OCI-LY1 (cell line): ENCODE data around the gene MPHOSPH6.

Experiments used
- H2AFZ ChIP-seq: fragments of 200-600 bp; sonication (generic), shearing (Covaris generic); 2 replicates; pipeline ENCODE4 v1.6.0; 2014; ENCODE audit warnings: antibody characterized with exemption, mild to moderate bottlenecking, low read length
- H3F3A ChIP-seq: fragments of 200-600 bp; sonication (generic), shearing (Covaris generic); 2 replicates; pipeline ENCODE4 v1.6.0; 2014; ENCODE audit warnings: mild to moderate bottlenecking, antibody characterized with exemption, low read length, moderate library complexity; ENCODE audit not compliant: insufficient read depth
- H3K27ac ChIP-seq: fragments of 200-600 bp; sonication (generic); 2 replicates; pipeline ENCODE4 v1.5.1; 2014; ENCODE audit warnings: low read length, mixed run types, mild to moderate bottlenecking, low read depth; ENCODE audit not compliant: poor library complexity, severe bottlenecking
- H3K27me3 ChIP-seq: fragments of 200-600 bp; sonication (generic); 2 replicates; pipeline ENCODE4 v1.6.0; 2014; ENCODE audit warnings: antibody characterized with exemption, mild to moderate bottlenecking, low read length, moderate library complexity; ENCODE audit not compliant: insufficient read depth
- H3K36me3 ChIP-seq: fragments of 200-600 bp; sonication (generic); 2 replicates; pipeline ENCODE4 v1.6.1; 2014; ENCODE audit warnings: mild to moderate bottlenecking, antibody characterized with exemption, low read length, moderate library complexity, mixed read lengths; ENCODE audit not compliant: insufficient read depth
- H3K4me1 ChIP-seq: fragments of 200-600 bp; sonication (generic); 2 replicates; pipeline ENCODE4 v1.5.1; 2014; ENCODE audit warnings: mild to moderate bottlenecking, low read length, moderate library complexity; ENCODE audit not compliant: insufficient read depth, severe bottlenecking
- H3K4me2 ChIP-seq: fragments of 200-600 bp; sonication (generic), shearing (Covaris generic); 2 replicates; pipeline ENCODE4 v1.6.1; 2014; ENCODE audit warnings: low read length
- H3K4me3 ChIP-seq: fragments of 200-600 bp; sonication (generic); 2 replicates; pipeline ENCODE4 v1.5.1; 2014; ENCODE audit warnings: low read length, low read depth, mild to moderate bottlenecking, mixed read lengths; ENCODE audit not compliant: poor library complexity, severe bottlenecking
- H3K79me2 ChIP-seq: fragments of 200-600 bp; shearing (Covaris generic); 2 replicates; pipeline ENCODE4 v1.6.1; 2016; ENCODE audit warnings: mixed run types, low read length, mixed read lengths; ENCODE audit not compliant: insufficient read depth
- H3K9ac ChIP-seq: fragments of 200-600 bp; sonication (generic), shearing (Covaris generic); 2 replicates; pipeline ENCODE4 v1.6.1; 2014; ENCODE audit warnings: mild to moderate bottlenecking, low read length, mixed read lengths
- H3K9me2 ChIP-seq: fragments of 200-600 bp; sonication (generic), shearing (Covaris generic); 2 replicates; pipeline ENCODE4 v1.6.1; 2014; ENCODE audit warnings: low read depth, mild to moderate bottlenecking, low read length, mixed read lengths
- H3K9me3 ChIP-seq: fragments of 200-600 bp; shearing (Covaris generic); 2 replicates; pipeline ENCODE4 v1.6.1; 2014; ENCODE audit warnings: low read length, mixed read lengths
- H4K20me1 ChIP-seq: fragments of 200-600 bp; sonication (generic), shearing (Covaris generic); 2 replicates; pipeline ENCODE4 v1.6.0; 2016; ENCODE audit warnings: mild to moderate bottlenecking, low read length; ENCODE audit not compliant: insufficient read depth
- CTCF ChIP-seq: fragments of 200-600 bp; sonication (generic), shearing (Covaris generic); IDR thresholded peaks from 2 replicates; pipeline ENCODE4 v1.5.1; 2017; ENCODE audit warnings: mild to moderate bottlenecking, antibody characterized with exemption, low read length, moderate library complexity, mixed read lengths
- EZH2 ChIP-seq: fragments of 200-600 bp; sonication (generic), shearing (Covaris generic); IDR thresholded peaks from 2 replicates; pipeline ENCODE4 v1.8.0; 2017; ENCODE audit warnings: borderline replicate concordance, mixed run types, mild to moderate bottlenecking, antibody characterized with exemption, low read length, moderate library complexity, mixed read lengths

Gene MPHOSPH6

GRCh38 chr16:82133798-82134197, 36.2 kb downstream of the MPHOSPH6 start:
- Histone ChIP-seq H2AFZ (no peak overlapping the region), H3K9me3 (no peaks in the 10 kb centered on the region), H3K4me3 (no peak overlapping the region), H3K4me2 (no peak overlapping the region), H3F3A (no peaks in the 10 kb centered on the region), H4K20me1 (no peaks in the 10 kb centered on the region), H3K36me3 (0 out of 2 replicates have a peak, but pooled peaks cover 6% of the 10 kb centered on the region), H3K79me2 (no peaks in the 10 kb centered on the region), H3K9me2 (no peaks in the 10 kb centered on the region), H3K27me3 (no peaks in the 10 kb centered on the region), H3K9ac (no peak overlapping the region), H3K27ac (no peak overlapping the region), H3K4me1 (no peaks in the 10 kb centered on the region)
- TF ChIP-seq CTCF (no peak), EZH2 (no peak)

GRCh38 chr16:82129881-82130280, 40.1 kb downstream of the MPHOSPH6 start:
- TF ChIP-seq EZH2 = no peak
- TF ChIP-seq CTCF = no peak
- no peaks in the 10 kb centered on the region for H4K20me1 ChIP-seq

GRCh38 chr16:82124651-82125050, 45.4 kb downstream of the MPHOSPH6 start:
- TF ChIP-seq EZH2 = no peak
- no peak for TF ChIP-seq CTCF
- Histone ChIP-seq H3K36me3 (no peaks in the 10 kb centered on the region), H3K27ac (no peak overlapping the region), H3K9me2 (no peaks in the 10 kb centered on the region), H3K4me3 (no peak overlapping the region), H3K79me2 (no peaks in the 10 kb centered on the region), H3K4me2 (no peak overlapping the region), H3K27me3 (no peaks in the 10 kb centered on the region), H3K4me1 (no peaks in the 10 kb centered on the region), H3K9me3 (no peaks in the 10 kb centered on the region), H3K9ac (no peak overlapping the region), H3F3A (no peaks in the 10 kb centered on the region), H4K20me1 (no peaks in the 10 kb centered on the region), H2AFZ (no peak overlapping the region)

More at GRCh38 chr16:82129881-82130280, 40.1 kb downstream of the MPHOSPH6 start:
- Histone ChIP-seq H2AFZ (no peak overlapping the region), H3K9ac (no peak overlapping the region), H3K36me3 (no peaks in the 10 kb centered on the region), H3K4me1 (no peaks in the 10 kb centered on the region), H3K27ac (no peak overlapping the region), H3K27me3 (no peaks in the 10 kb centered on the region), H3K79me2 (no peaks in the 10 kb centered on the region), H3K4me3 (no peak overlapping the region), H3K9me3 (no peaks in the 10 kb centered on the region), H3K4me2 (no peak overlapping the region), H3F3A (no peaks in the 10 kb centered on the region), H3K9me2 (no peaks in the 10 kb centered on the region)
